DOHH2 (cell line): ENCODE results near the gene CFAP61.
A peak's percentile ranks its signal among the peaks of the same experiment; 100 is the strongest.

ENCODE experiments used
- H3F3A ChIP-seq: fragments of 200-600 bp; sonication (generic), shearing (Covaris generic); 2 replicates; pipeline ENCODE4 v1.6.0; 2016; ENCODE audit warnings: antibody characterized with exemption, mild to moderate bottlenecking; ENCODE audit not compliant: control insufficient read depth, insufficient read depth
- H3K27ac ChIP-seq: fragments of 200-600 bp; sonication (generic); 2 replicates; pipeline ENCODE4 v1.5.1; 2014; ENCODE audit warnings: low read depth, mild to moderate bottlenecking, low read length, moderate library complexity
- H3K27me3 ChIP-seq: fragments of 200-600 bp; sonication (generic); 2 replicates; pipeline ENCODE4 v1.6.1; 2014; ENCODE audit warnings: mild to moderate bottlenecking, low read length, mixed read lengths; ENCODE audit not compliant: control insufficient read depth
- H3K36me3 ChIP-seq: fragments of 200-600 bp; sonication (generic); 2 replicates; pipeline ENCODE4 v1.6.1; 2014; ENCODE audit warnings: mild to moderate bottlenecking, low read length, moderate library complexity, mixed read lengths; ENCODE audit not compliant: control insufficient read depth
- H3K4me1 ChIP-seq: fragments of 200-600 bp; sonication (generic); 2 replicates; pipeline ENCODE4 v1.6.1; 2014; ENCODE audit warnings: mild to moderate bottlenecking, low read length, mixed read lengths; ENCODE audit not compliant: control insufficient read depth
- H3K4me2 ChIP-seq: fragments of 200-600 bp; sonication (generic); 2 replicates; pipeline ENCODE4 v1.6.0; 2014; ENCODE audit warnings: mild to moderate bottlenecking, low read length, moderate library complexity
- H3K4me3 ChIP-seq: fragments of 200-600 bp; sonication (generic); 2 replicates; pipeline ENCODE4 v1.5.1; 2014; ENCODE audit warnings: mild to moderate bottlenecking, low read length, mixed read lengths
- H3K79me2 ChIP-seq: fragments of 200-600 bp; sonication (generic); 2 replicates; pipeline ENCODE4 v1.6.1; 2014; ENCODE audit warnings: mild to moderate bottlenecking, low read length, mixed read lengths; ENCODE audit not compliant: control insufficient read depth
- H3K9me2 ChIP-seq: fragments of 200-600 bp; sonication (generic); replicated peaks from 2 replicates; pipeline ENCODE4 v1.6.1; 2014; ENCODE audit warnings: mild to moderate bottlenecking, low read length, mixed read lengths; ENCODE audit not compliant: control insufficient read depth
- H3K9me3 ChIP-seq: fragments of 200-600 bp; sonication (generic); 2 replicates; pipeline ENCODE4 v1.6.1; 2014; ENCODE audit warnings: antibody characterized with exemption, low read length, mixed read lengths; ENCODE audit not compliant: control insufficient read depth, insufficient read depth
- H4K20me1 ChIP-seq: fragments of 200-600 bp; sonication (generic); 2 replicates; pipeline ENCODE4 v1.6.0; 2014; ENCODE audit warnings: low read depth, mild to moderate bottlenecking, antibody characterized with exemption, low read length, moderate library complexity; ENCODE audit not compliant: control insufficient read depth, insufficient read depth
- EZH2phosphoT487 ChIP-seq: fragments of 200-600 bp; sonication (generic); IDR thresholded peaks from 2 replicates; pipeline ENCODE4 v1.6.1; 2017; ENCODE audit warnings: borderline replicate concordance, mild to moderate bottlenecking, antibody characterized with exemption, low read length, moderate library complexity, mixed read lengths
- TF ChIP-seq, protein P1 (sequence below): fragments of 200-600 bp; sonication (generic); IDR thresholded peaks from one replicate; pipeline ENCODE4 v1.5.1; 2014; ENCODE audit warnings: antibody characterized with exemption, mild to moderate bottlenecking, low read depth, low read length; ENCODE audit not compliant: poor library complexity, severe bottlenecking

The CFAP61 gene

GRCh38 chr20:20369250-20370093 lies 317.1 kb downstream of the CFAP61 start:
- H4K20me1 ChIP-seq: no peaks in the 10 kb centered on the region
- peaks cover 4% of the 10 kb centered on the region; the same call in 1 of the 2 replicates for H3F3A ChIP-seq
- no peak overlapping the region for H3K4me2 ChIP-seq
- no peaks in the 10 kb centered on the region for H3K9me2 ChIP-seq
- H3K4me3 ChIP-seq: no peak overlapping the region
- no peaks in the 10 kb centered on the region for H3K36me3 ChIP-seq
- no peaks in the 10 kb centered on the region for H3K4me1 ChIP-seq
- H3K27ac ChIP-seq: no peak overlapping the region
- peaks cover 35% of the 10 kb centered on the region for H3K27me3 ChIP-seq
- H3K9me3 ChIP-seq: no peaks in the 10 kb centered on the region
- no peaks in the 10 kb centered on the region for H3K79me2 ChIP-seq
- TF ChIP-seq, protein P1, sequence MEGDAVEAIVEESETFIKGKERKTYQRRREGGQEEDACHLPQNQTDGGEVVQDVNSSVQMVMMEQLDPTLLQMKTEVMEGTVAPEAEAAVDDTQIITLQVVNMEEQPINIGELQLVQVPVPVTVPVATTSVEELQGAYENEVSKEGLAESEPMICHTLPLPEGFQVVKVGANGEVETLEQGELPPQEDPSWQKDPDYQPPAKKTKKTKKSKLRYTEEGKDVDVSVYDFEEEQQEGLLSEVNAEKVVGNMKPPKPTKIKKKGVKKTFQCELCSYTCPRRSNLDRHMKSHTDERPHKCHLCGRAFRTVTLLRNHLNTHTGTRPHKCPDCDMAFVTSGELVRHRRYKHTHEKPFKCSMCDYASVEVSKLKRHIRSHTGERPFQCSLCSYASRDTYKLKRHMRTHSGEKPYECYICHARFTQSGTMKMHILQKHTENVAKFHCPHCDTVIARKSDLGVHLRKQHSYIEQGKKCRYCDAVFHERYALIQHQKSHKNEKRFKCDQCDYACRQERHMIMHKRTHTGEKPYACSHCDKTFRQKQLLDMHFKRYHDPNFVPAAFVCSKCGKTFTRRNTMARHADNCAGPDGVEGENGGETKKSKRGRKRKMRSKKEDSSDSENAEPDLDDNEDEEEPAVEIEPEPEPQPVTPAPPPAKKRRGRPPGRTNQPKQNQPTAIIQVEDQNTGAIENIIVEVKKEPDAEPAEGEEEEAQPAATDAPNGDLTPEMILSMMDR: no peak
- TF ChIP-seq EZH2phosphoT487: 0 out of 2 replicates have a peak, but pooled peaks have one; percentile 59

DNA sequence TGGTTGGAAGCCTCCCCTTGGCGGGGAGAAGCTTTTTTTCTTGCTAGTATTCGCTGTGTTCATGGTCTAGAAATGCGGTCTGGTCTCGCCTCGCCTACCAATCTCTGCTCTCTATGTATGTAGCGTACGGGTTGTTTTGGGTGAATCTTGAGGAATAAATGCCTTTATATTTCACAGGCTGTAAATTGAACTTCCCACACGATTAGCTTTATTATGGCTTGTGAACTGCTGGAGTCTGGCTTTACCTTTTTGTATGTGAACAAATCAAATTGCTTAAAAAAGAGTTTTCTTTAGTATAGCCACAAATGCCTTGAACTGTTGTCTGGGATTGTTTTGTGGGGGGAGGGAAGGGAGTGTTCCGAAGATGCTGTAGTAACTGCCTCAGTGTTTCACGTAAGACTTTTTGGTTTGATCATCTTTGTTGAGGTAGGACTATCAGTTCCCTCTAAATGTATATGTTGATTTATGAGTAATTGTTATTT lies 317.8 kb downstream of the CFAP61 start:
- H3K4me3 ChIP-seq: no peak overlapping the region
- no peak overlapping the region for H3K27ac ChIP-seq
- no peaks in the 10 kb centered on the region for H3K36me3 ChIP-seq
- H3K9me2 ChIP-seq: no peaks in the 10 kb centered on the region
- H3K27me3 ChIP-seq: peaks cover 35% of the 10 kb centered on the region
- no peak overlapping the region for H3K4me2 ChIP-seq
- H3F3A ChIP-seq: peaks cover 4% of the 10 kb centered on the region; the same call in 1 of the 2 replicates
- H3K9me3 ChIP-seq: no peaks in the 10 kb centered on the region
- peak; percentile 12; the same call in 1 of the 2 replicates for TF ChIP-seq EZH2phosphoT487
- TF ChIP-seq, protein P1: no peak
- no peaks in the 10 kb centered on the region for H3K79me2 ChIP-seq
- H4K20me1 ChIP-seq: no peaks in the 10 kb centered on the region
- no peaks in the 10 kb centered on the region for H3K4me1 ChIP-seq

DNA sequence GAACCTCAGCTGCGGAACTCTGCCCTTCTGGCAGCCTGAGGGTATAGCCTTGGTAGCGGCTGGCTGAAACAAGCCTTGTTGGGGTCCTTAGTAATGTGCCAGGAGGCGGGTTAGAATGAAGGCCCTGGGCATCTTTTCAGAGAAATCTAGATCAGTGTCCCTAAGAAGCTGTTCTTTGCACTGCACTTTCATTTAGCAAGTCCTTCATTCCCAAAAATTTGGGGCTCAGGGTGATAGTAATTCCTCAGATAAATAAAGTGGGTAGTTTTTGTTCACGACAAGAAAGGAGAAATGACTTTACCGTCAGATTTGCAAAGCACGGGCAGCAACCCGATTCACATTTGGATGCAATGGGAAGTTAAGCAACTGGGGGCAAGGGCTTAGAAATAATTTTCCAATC lies 318.8 kb downstream of the CFAP61 start:
- Histone ChIP-seq H3K27ac (no peak overlapping the region), H3K9me2 (no peaks in the 10 kb centered on the region), H3K36me3 (no peaks in the 10 kb centered on the region), H3K27me3 (peaks cover 35% of the 10 kb centered on the region), H3K4me3 (no peak overlapping the region), H3F3A (peaks cover 2% of the 10 kb centered on the region; the same call in 1 of the 2 replicates), H4K20me1 (no peaks in the 10 kb centered on the region), H3K79me2 (no peaks in the 10 kb centered on the region), H3K9me3 (no peaks in the 10 kb centered on the region), H3K4me1 (no peaks in the 10 kb centered on the region), H3K4me2 (no peak overlapping the region)
- TF ChIP-seq EZH2phosphoT487: no peak
- TF ChIP-seq, protein P1: no peak
